Endometrial microvascular endothelial cells (primary cell): ENCODE measurements around the gene APBA2. TPM values are rescaled to one million over a fixed set of nuclear protein-coding genes. Genes with fewer than 3 reads are reported as not detected.
"Not testable (repeated sequence)": the region's sequence is repeated elsewhere in the genome, so short reads cannot be mapped to it uniquely, and the experiment has no call there.

Source experiments
- in situ Hi-C: cut with HindIII; loops from 2 replicates; pipeline ENCODE4 v1.10.0; 2017; ENCODE audit warnings: low sequenced_read_pairs, low pct_unique_long_range_greater_than_20kb; ENCODE audit errors: inconsistent ontology term
- total RNA-seq: library from RNA; depleted of rRNA; stranded (reverse); fragments of >200 nt; gene quantifications from one replicate; pipeline ENCODE4 v1.2.3, GENCODE V29; 2015; ENCODE audit errors: inconsistent ontology term

Gene APBA2
- total RNA-seq, 1 donor from 2014 or later, result 18.6 TPM

- in situ Hi-C loops, result no loop called here
These were observed 152.4 kb downstream of the APBA2 start for GRCh38 chr15:29037997-29038705.

- in situ Hi-C loops, result no loop called here
These were observed 153.9 kb downstream of the APBA2 start for GRCh38 chr15:29039466-29040369.

- in situ Hi-C loops, result no loop called here
These were observed 154.6 kb downstream of the APBA2 start for GRCh38 chr15:29040370-29040751.

- in situ Hi-C loops, result no loop called here
These were observed 158.1 kb downstream of the APBA2 start for GRCh38 chr15:29043736-29044502.

- in situ Hi-C loops, result no loop called here
These were observed 158.7 kb downstream of the APBA2 start for GRCh38 chr15:29044503-29044901.

- in situ Hi-C loops, result not testable (repeated sequence)
These were observed 159.4 kb downstream of the APBA2 start for GRCh38 chr15:29045161-29045560.

GRCh38 chr15:29045717-29046116, 159.9 kb downstream of the APBA2 start:
- in situ Hi-C loops, result no loop called here

- in situ Hi-C loops, result no loop called here
These were observed 160.6 kb downstream of the APBA2 start for GRCh38 chr15:29046281-29046810.

GRCh38 chr15:29046977-29047376, 161.2 kb downstream of the APBA2 start:
- in situ Hi-C loops, result no loop called here

GRCh38 chr15:29048011-29048410, 162.2 kb downstream of the APBA2 start:
- in situ Hi-C loops, result no loop called here

- in situ Hi-C loops, result no loop called here
These were observed 165.1 kb downstream of the APBA2 start for GRCh38 chr15:29050870-29051269.

GRCh38 chr15:29051422-29051821, 165.6 kb downstream of the APBA2 start:
- in situ Hi-C loops, result no loop called here

- in situ Hi-C loops, result no loop called here
These were observed 167.2 kb downstream of the APBA2 start for GRCh38 chr15:29053006-29053405.

- in situ Hi-C loops, result no loop called here
These were observed 167.9 kb downstream of the APBA2 start for GRCh38 chr15:29053661-29054131.

GRCh38 chr15:29054171-29055045, 168.6 kb downstream of the APBA2 start:
- in situ Hi-C loops, result no loop called here

GRCh38 chr15:29055876-29056275, 170.1 kb downstream of the APBA2 start:
- in situ Hi-C loops, result no loop called here

- in situ Hi-C loops, result no loop called here
These were observed 171.2 kb downstream of the APBA2 start for GRCh38 chr15:29056839-29057450.

- in situ Hi-C loops, result no loop called here
These were observed 172.1 kb downstream of the APBA2 start for GRCh38 chr15:29057856-29058255.
